SH-SY5Y (cell line): ENCODE results near the gene SNX19.

Source experiments
- GATA2 ChIP-seq: IDR thresholded peaks from 2 replicates; pipeline ENCODE4 v1.6.1; 2011; ENCODE audit warnings: mild to moderate bottlenecking, low read depth, low read length
- GATA3 ChIP-seq: IDR thresholded peaks from 2 replicates; pipeline ENCODE4 v1.6.1; 2011; ENCODE audit warnings: low read depth, mild to moderate bottlenecking, low read length, moderate library complexity

Gene SNX19

DNA sequence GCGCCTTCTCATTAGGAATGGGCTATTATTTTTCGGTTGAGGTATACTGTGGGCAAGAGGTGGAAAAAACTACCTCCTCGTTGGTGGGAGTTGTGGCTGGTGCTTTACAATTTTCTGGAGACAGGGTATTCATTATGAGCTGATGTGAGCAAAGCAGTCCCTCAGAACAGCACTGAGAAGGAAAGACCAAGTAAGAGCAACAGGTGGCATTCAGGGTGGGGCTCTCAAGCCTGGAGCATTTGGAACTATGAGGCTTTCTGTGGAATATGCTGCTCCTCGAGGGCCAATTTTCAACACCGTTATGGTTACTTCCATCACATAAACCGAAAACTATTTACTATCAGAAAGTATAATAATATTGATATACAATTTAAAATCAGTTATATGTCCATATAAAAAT, 3.7 kb downstream of the SNX19 start:
- TF ChIP-seq GATA3: no peak

DNA sequence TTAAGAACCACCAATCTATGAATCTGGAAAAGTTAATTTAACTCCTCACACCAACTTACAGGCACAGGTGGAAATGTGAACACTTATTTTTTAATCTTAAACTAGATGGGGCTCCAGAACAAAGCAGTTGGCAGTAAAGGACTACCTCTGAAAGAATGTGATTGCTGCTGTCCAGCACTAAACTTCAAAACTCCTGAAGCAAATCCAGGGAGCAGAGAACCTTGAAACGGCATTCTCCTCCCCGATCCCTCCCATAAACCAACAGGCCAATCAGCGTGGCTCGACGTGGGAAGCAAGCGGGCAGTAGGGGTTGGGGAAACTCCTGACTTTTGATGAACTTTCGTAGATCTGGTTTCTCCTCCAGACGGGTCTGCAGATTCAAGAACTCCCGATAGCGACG, 5.0 kb downstream of the SNX19 start:
- no peak for TF ChIP-seq GATA3
- TF ChIP-seq GATA2: no peak

DNA sequence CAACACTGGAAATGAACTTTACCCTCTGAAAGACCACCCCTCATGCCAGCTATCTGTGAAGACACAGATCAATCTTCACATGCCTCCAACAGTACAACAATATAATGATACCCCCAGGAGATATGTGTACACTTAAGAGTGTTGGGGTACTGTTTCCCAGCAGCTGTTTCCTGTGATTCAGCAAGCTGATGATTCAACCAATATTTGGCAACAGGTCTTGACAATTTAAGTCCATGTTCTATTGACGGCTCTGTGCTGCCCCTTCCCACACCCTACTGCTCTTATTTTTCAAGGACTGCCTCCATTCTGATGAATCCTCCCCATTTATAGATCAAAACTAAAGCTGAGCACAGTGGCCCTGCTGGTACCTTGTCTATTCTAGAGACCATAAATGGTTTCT, 6.6 kb downstream of the SNX19 start:
- TF ChIP-seq GATA2: no peak
- TF ChIP-seq GATA3: no peak

DNA sequence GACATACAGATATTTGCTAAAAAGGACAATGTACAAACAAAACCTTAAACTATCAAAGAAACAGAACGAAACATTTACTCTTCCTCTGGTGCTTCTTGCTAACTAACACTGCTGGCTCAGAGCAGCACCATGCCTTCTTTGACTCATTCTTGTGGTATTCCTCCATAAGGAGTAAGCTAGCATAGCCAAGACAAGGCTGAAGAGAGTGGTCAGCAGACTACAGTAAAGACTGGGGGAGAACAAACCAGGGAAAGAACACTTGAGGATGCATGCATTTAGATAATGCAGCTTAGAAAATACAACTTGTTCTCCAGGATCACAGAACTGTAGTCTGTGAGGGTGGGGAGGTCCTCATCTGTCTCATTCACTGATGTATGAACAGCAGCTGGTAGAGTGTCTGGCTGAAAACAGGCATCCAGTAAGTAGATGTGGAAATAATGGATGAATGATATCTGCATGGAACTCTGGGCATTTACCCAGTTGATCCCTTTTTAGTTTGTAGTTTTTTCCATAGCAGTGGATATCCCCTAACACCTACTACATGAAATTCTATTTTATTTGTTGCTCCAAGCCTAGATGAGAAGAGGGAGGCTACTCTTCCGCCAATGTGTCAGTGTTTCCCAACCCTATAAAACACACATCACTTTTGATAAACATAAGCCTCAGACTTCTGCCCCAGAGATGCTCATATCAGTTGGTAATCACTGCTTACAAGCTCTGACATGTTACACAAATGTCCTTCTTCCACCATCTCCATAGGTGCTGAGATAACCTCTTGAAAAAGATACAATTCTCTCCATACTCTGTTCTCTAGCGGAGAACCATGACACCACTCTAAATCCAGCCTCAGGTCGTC, 7.3 kb downstream of the SNX19 start:
- TF ChIP-seq GATA2: no peak
- TF ChIP-seq GATA3: no peak

DNA sequence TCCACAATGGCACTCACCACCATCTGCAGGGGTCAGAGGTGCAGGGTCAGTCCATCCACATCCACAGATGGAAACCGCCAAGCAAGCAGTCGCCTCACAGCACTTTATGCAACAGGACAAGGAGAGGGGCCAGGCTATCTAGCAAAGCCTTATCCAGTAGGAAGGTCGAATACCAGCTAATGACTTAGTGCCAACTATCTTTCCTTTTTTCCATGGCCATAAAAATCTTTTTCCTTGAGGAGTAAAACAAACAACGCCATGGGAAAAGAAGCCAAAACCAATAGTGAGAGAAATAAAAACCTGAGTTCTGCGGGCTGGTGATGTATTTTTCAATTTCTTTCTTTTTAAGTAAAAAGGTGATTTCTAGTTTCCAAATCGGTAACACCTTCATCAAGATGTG, 8.2 kb downstream of the SNX19 start:
- TF ChIP-seq GATA3: no peak

DNA sequence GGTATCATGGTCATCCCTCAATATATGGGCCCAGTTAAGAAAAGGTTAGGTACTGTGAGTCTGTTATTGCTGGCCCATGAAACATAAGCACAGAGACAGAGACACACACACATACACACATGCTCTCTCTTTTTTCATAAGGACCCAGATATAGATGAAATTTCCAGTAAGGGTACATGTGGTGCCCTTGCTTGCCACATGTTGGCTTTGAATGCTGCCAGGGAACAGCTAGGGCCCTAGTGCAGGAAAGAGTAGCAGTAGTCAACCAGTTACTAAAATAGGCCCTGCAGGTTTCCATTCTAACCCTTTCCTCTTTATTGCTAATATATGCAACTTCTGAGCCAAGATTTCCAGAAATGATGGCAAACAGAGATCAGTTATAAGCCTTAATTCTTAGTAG, 9.1 kb downstream of the SNX19 start:
- TF ChIP-seq GATA3 (no peak), GATA2 (no peak)

DNA sequence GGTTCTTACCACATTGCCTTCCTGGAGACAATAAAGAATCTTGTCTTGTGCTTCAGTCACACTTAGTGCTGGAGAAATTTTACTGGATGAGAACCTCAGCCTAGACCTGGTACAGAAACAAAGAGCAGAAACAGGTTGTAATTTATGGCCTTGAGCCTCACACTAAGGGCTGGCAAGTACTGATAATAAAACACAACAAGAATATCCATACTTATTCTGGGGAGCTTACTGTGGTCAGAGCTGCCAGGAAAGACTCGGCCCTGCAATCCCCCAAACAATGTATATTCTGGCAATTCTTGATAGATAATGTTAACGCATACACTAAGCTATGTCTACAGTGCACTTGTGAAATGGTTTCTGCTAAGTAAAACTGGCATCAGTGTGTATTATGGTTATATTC, 9.7 kb downstream of the SNX19 start:
- TF ChIP-seq GATA2 (no peak), GATA3 (no peak)

DNA sequence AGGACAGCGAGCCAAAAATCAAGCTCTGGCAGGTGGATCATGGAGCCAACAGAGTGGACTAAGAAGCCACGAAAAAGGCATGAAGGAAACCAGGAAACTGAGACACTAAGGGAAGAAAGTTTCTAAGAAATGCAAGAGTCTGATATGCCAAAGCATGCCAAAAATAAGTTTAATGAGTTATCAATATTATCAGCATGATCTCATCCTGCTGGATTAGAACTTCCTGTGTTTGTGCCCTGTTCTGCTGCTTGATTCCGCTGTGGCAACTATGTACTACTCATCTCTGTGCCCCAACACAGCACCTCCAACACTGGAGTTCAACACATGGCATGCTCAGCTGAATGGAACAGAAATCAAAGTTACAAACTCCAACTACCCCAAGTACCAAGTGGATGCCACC, 10.8 kb downstream of the SNX19 start:
- TF ChIP-seq GATA3: no peak
- TF ChIP-seq GATA2: no peak

DNA sequence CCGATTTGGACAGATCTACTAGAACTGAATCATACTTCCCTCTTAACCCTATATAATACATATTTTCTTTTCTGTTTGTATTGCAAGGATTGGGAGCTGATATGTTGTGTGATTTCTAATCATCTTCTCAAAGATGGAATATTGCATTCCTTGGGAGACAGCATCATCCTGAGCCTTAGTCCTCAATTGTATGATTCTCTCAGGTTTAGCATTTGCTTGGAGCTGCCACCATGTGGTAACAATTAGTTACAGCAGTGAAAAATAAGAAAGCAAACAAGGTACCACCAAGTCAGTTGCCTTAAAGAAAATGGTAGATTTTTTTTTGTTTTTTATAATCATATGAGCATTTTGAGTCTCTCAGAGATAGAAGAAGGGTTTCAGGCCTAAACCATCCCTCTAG, 11.9 kb downstream of the SNX19 start:
- no peak for TF ChIP-seq GATA2
- TF ChIP-seq GATA3: no peak

DNA sequence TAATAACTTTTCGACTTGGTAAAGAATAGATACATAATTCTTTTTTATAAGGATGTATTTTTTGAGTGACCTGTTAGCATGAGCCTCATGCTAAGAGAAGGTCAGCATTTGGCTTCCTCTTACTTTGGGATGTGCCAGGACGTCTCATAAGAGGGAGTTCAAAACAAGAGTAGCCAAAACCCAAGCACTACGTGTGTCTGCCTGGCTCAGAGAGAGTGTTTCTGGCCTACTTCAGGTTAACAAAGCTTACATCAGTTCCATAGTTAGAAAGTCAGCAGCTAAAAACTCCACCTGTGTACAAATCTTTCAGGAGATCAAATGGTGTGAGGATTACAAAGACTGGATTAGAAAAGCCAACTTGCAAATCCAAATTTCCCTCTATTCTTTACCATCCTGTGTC, 13.9 kb downstream of the SNX19 start:
- no peak for TF ChIP-seq GATA3
- no peak for TF ChIP-seq GATA2

DNA sequence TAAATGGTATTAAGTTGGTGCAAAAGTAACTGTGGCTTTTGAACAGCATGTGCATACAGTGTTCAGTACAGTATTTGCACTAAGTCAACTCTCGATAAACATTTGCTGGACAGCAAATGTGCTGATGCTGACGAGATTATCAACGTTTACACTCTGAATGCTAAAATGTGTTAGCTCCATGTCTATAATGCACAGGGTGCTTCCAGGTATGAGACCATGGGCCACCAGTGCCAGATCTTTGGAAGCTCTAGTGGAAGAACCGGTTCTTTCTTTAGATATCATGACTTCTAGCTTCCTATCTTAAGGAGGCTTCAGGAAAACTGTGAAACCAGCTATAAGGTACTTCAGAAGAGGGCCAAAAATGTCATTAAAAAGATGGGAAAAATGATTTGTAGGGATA, 17.2 kb downstream of the SNX19 start:
- TF ChIP-seq GATA3: no peak
- TF ChIP-seq GATA2: no peak

DNA sequence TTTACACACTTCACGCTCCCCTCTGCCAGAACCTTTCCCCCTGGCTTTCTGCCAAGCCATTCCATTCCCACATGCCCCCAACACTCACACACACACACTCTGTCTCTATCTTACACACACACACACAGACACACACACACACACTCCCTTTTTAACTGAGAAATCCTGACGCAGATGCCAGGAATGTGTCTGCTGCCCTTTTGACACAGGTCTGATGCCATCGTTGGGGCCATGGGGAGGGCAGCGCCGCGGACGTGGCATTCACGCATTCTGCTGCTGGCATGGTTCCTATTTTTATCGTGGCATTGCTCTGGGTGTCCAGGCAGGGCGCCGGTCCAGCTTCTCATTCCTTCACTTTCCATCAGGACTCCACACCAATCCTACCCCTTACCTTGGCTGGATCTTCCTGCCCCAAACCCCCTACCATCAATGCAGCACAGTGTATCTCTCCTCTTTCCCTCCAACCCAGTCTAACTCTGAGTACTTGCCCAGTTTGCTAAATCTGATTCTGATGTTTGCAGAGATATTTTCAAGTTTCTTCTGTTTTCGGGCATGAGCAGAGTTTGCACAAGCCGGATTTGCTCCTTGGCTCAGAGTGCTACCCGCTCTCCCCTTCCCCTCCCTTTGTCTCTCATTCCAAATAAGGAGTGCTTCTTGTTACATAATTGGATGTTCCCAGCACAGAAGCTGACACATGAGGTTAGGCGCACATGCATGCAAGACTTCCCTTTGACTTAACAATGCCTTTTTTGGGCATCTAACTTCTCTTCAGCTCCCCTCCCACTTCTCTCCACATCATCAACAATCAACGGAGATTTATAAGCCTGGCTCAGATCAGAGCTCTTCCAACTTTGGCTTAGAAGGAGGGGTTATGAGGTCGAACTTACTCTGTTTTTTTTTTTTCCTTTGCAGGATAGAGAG, 18.8 kb downstream of the SNX19 start:
- TF ChIP-seq GATA3 (no peak), GATA2 (no peak)

DNA sequence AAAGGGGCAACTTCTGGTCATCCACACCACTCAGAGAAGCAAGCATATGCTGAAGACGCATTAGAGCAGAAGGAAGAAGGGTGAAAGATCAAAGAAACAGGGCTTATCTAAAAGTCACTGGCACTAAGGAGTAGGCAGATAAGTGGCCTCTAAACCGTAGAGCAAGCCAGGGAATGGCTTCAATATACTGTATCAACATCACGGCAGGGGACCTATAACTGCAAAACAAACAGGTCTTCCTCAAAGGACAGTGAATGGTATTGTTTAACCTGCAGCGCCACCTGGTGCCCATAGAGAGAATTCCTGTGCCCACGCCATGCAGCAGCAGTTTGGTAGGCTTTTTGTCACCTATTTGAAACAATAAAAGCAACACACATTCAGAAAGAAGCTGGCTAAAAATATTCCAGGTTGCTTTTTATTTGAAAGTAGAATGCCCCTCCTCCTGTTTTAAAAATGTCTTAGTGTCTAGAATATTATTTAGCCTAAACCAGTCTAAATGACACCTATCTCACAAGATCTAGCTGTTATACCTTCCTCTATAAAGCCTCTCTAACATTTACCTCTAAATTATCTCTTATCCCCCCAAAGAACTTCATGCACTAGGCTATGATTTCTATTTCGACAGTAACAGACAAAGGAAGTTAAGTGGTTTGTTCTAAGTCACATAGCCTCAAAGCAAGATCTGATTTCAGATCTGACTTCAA, 21.8 kb downstream of the SNX19 start:
- no peak for TF ChIP-seq GATA2
- no peak for TF ChIP-seq GATA3

DNA sequence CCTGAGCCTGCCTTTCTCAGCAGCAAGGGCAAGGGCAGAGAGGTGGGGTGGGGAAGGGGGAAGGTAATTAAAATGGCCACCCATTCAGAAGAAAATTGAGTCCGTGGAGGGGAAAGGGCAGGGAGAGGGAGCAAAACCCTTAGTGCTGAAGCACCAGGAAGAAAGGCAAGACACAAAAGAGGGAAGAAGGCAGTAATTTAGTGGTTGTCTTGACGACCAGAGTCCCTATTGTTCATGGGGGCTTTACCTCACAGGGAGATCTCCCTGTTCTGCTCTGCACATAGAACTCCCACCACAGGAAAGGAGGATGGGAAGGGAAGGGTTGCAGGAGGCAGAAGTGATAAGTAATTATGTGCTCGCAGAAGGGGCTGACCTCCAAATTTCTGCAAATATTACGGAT, 23.4 kb downstream of the SNX19 start:
- TF ChIP-seq GATA2 (no peak), GATA3 (no peak)
